Stimulated activated CD4-positive, alpha-beta T cell treated with anti-CD3 and anti-CD28 coated beads, TNF-alpha, amount 100 ng/mL, for 48 hours (primary cell): ENCODE measurements around the gene ACRBP.
"Not testable (repeated sequence)": the region's sequence is repeated elsewhere in the genome, so short reads cannot be mapped to it uniquely, and the experiment has no call there.

Experiments
- DNase-seq, 3 donors: peaks; one replicate each; pipeline ENCODE4 v3.0.0-alpha.2; 2020; ENCODE audit warnings: low read depth in 3 of 3

The ACRBP gene

DNA sequence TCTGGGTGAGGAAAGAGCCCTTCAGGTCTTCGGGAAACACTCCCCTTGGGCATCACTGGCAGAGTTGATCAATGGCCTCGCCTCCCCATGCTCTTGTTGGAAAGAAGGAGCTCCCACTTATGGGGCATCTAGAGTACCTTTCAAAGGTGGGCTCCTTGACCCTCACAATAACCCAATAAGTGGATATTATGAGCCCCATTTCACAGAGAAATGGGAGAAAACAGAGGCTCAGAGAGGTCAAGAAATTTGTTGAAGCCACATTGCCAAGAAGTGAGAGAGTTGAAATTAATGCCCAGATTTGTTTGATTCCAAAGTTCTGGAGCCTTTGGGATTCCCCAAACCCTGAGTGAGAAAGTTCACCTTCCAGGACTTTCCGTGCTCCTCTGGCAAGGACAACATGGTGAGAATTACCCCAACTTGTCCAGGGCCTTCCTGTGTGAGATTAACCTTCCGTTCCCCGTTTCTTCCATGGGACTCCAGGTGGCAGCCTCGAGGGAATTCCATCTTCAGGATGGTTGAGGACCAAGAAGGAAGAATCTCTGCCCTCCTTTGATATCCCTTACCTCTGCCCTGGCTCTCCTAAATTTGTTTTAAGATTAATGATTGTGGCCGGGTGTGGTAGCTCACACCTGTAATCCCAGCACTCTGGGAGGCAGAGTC lies 32.6 kb downstream of the ACRBP start:
- no peak for DNase-seq

GRCh38 chr12:6613776-6614512 lies 33.3 kb downstream of the ACRBP start:
- DNase-seq = no peak

DNA sequence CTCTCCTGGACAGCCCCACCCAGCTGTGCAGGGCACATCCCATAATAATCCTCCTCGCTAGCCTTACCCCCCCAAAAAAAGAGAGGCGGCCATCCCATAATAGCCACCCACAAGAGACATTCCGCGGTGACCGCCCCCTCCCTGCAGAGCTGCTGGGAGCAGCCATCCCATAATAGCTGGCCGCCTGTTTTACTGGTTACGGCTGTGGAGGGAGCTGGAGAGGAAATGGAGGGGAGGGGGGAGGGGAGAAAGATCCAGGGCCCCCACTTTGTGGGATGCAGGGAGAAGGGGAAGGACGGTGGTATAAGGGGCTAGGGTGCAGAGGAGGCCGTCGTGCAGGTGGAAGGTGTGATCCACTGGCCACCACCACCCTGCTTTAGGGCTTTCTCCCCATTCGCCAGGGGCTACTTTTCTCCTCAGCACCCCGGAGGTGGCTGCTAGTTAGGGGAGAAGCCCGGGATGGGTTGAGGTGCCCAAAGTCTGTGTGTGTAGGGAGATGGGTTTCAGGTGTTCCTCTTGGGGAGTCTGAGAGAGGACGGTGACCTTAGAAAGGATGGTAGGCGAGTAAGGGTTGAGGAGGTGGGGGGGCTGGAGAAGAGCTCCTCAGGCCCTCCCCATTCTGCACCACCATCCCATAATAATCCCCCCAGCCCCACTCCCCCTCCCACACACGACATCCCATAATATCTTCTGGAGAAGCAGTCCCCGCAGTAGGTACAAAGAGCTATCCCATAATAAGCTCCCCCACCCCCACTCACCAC lies 34.0 kb downstream of the ACRBP start:
- DNase-seq = no peak

- no peak for DNase-seq
Measured at GRCh38 chr12:6612652-6613014, 34.6 kb downstream of the ACRBP start.

DNA sequence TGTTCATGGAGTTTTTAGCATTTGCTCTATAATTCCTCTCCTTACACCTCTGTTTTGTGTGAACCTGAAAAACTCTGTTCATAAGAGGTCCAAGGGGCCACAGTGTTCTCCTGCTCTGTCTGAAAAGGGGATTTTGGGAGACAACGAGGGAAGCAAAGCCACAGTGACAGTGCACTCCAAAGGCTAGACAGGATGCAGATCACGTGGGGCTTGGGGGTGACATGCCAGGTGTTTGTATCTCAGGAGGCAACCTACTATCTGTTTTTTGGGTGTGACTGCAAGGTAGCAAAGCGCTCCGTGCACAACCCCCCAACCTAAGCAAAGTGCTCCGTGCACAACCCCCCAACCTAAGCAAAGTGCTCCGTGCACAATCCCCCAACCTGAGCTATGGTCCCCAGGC lies 35.0 kb downstream of the ACRBP start:
- DNase-seq = no peak

DNA sequence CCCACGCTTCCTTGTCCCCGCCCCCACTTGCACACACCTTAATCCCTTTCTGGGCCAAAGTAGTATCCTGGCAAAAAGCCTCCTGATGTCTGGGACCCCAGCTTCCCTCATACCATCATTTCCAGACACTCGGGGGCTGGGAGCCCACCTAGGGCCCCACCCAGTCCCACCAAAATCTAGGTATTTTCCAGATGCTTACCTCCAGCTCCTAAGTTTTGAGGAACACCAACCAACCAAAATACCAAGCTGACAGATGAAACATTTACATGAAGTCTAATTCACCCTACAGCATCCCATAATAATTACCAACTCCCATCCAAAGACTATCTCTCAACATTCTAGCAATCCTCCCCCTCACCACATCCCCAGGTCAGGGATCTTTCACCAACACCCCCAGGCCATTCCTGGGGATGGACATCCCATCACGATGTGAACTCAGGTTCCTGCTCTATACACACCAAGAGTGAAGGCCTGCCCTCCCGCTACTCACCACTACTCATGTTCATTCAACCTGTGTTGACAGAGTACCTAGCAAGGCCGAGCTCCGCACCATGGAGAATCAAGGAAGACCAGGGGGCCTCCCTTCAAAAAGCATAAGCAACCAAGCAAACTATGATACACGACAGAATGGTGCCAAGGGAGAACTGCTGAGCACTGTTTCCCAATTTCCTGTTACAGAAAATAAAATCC lies 38.5 kb downstream of the ACRBP start:
- DNase-seq = no peak

DNA sequence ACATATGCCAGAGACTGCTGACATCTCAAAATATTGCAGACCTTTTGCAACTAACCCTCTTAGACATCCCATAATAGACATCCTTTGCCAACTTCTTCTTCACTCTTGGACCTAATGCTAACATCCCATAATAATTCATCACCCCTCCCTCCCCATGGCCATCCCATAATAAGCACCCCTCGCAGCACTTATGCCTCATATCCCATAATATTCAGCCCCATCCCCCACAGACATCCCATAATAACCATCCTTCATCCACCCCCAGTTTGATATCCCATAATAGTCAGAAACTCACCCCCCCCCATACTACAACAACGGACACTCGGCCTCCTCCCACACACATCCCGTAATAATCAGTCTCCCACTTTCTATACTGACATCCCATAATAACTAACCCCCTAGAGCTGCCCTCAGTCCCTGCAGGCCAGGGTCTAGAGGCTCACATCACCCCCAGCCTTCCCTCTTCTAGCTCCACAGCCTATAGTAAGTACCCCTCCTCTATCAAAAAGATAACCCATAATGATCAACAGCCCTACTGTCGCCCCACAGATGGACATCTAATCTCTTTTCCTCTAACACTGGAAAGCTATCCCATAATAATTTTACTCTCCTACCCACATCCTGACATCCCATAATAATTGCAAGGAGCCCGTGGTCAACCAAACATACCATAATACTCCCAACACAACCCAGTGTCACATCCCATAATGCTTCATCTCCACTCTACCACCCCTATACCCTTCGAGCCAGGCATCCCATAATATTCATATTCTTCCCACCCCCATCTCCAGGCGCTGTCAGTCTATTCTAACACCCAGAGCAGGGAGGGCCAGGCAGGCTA lies 39.3 kb downstream of the ACRBP start:
- peak in 2 of 3 donors; percentile 52 to 67 for DNase-seq

DNA sequence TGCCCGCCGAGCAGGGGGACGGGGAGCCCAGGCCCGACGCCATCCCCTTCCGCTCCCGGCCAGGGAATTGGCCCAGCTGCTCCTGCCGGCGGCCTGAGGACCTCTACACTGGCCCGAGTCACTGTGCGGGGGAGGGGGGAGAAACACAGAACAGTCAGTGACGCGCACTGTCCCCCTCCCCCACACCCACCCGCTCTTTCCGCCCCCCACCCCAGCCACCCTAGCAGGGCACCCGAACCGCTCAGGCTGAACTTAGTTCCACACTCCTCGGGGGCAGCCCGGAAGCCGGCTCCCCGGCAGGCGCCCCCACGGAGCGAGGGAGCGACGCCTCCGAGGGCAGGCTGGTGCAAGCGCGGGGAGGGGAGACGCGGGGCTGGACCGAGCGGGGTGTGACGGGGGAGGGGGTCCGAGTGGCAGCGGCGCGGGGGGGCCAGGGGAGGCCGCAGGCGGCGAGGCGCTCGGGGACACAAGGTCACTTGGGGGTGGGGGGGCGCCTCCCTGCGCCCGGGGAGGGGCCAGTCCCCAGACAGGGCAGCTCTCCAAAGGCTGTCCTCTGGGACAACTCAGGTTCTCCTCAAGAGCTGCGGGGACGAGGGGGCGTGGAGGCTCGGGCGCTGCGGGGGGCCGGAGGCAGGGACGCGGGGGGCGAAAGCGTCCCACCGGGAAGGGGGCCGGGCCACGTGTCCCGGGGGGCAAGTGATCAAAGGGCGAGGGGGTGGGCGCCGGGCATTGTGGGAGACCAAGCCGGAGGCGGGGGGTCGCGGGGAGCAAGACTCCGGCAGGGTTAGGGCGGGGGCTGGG lies 40.7 kb downstream of the ACRBP start:
- DNase-seq = peak in 2 of 3 donors; percentile 26 to 64

GRCh38 chr12:6605421-6606330 lies 41.6 kb downstream of the ACRBP start:
- no peak for DNase-seq

DNA sequence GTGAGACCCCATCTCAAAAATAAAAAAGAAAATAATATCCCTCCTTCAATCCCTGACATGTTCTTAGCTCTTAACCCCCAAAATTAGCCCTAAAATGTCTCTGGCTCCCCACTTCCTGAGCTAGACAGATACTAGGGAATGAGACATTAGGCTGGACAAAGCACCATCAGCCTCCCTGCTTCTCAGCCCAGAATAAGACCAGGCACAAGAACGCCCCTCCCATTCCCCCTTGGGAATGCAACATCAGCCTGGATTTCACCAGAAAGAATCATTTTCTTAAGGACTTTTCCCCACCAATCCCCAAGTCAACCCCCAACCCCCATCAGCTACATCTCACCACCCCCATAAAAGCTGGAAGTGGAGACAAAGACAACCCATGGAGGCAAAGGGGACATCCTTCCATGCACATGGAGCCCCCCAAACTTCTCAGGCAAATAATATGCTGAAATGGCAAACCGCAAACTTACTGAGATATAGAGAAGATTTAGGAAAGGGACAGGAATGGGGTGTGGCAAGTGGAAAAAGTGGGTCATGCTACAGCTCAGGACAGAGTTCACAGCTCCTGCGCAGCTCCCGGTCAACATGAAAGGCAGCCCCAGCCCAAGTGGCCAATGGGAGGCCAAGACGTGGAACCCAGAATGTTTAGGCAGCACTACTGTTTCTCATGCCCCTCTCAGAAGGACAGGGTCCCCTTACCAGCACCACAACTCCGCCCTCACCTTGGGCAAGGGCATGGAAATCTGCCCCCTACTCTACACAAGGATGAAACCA lies 42.8 kb downstream of the ACRBP start:
- no peak for DNase-seq

GRCh38 chr12:6603095-6603567 lies 44.1 kb downstream of the ACRBP start:
- no peak for DNase-seq

DNA sequence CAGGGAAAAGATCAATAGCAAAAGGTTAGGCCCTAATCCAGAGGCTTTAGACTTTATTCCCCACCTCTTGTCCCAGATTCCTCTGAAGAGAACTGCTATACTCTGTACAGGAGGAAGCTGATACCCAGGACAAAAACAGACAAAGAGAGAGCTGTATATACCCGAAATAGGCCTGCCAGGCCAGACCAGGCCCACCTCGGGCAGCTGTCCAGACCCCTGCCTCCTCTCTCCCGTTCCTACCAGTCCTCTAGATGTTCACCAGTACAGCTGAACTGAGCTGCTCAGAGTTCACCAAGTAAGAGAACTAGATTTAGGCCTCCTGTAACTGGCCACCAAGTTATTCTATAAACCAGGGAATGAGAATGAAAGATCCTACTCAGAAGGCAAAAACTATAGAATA lies 44.7 kb downstream of the ACRBP start:
- no peak for DNase-seq

GRCh38 chr12:6595673-6596072 lies 51.6 kb downstream of the ACRBP start:
- not testable (repeated sequence) for DNase-seq

- no peak for DNase-seq
Measured at GRCh38 chr12:6592087-6592486, 55.1 kb downstream of the ACRBP start.
